Measurements from ENCODE around the gene LYSMD4.

The LYSMD4 gene

GRCh38 chr15:99708563-99708962 is 24.7 kb downstream of the LYSMD4 start:
- TF ChIP-seq CTCF (conservative IDR thresholded peaks at IDR 0.05; ENCODE audit: control insufficient read depth, insufficient read depth, low read depth, low read length) = no peak
- peak; percentile 96 for DNase-seq (ENCODE audit: low read depth)
- H3K4me3 ChIP-seq (ENCODE audit: control insufficient read depth, low read depth, low read length) = no peak overlapping the region

- no peak for TF ChIP-seq CTCF (conservative IDR thresholded peaks at IDR 0.05; ENCODE audit: control insufficient read depth, insufficient read depth, low read depth, low read length)
- H3K4me3 ChIP-seq (ENCODE audit: control insufficient read depth, low read depth, low read length) = peak overlapping the region; percentile 20
- peak; percentile 93 for DNase-seq (ENCODE audit: low read depth)
Observed at GRCh38 chr15:99707473-99708270, 25.6 kb downstream of the LYSMD4 start.

- DNase-seq (ENCODE audit: low read depth) = peak; percentile 54
- H3K4me3 ChIP-seq (ENCODE audit: control insufficient read depth, low read depth, low read length) = no peak overlapping the region
- no peak for TF ChIP-seq CTCF (conservative IDR thresholded peaks at IDR 0.05; ENCODE audit: control insufficient read depth, insufficient read depth, low read depth, low read length)
Observed at GRCh38 chr15:99706557-99707303, 26.5 kb downstream of the LYSMD4 start.

GRCh38 chr15:99704444-99704838 is 28.8 kb downstream of the LYSMD4 start:
- TF ChIP-seq CTCF (conservative IDR thresholded peaks at IDR 0.05; ENCODE audit: control insufficient read depth, insufficient read depth, low read depth, low read length) = peak; percentile 77
- no peak overlapping the region for H3K4me3 ChIP-seq (ENCODE audit: control insufficient read depth, low read depth, low read length)
- peak; percentile 91 for DNase-seq (ENCODE audit: low read depth)

GRCh38 chr15:99703603-99704443 is 29.4 kb downstream of the LYSMD4 start:
- TF ChIP-seq CTCF (conservative IDR thresholded peaks at IDR 0.05; ENCODE audit: control insufficient read depth, insufficient read depth, low read depth, low read length) = peak; percentile 76
- peak; percentile 92 for DNase-seq (ENCODE audit: low read depth)
- no peak overlapping the region for H3K4me3 ChIP-seq (ENCODE audit: control insufficient read depth, low read depth, low read length)

- no peak for DNase-seq (ENCODE audit: low read depth)
- no peak for TF ChIP-seq CTCF (conservative IDR thresholded peaks at IDR 0.05; ENCODE audit: control insufficient read depth, insufficient read depth, low read depth, low read length)
- H3K4me3 ChIP-seq (ENCODE audit: control insufficient read depth, low read depth, low read length) = no peak overlapping the region
Observed at GRCh38 chr15:99702895-99703602, 30.2 kb downstream of the LYSMD4 start.

Measured in fibroblast of mammary gland (primary cell).